Spleen (tissue), 7 donors: ENCODE data around the gene TMC7.

Experiments
- POLR2A ChIP-seq, 3 donors: fragments of 450-650 bp; IDR thresholded peaks; one replicate each; pipeline ENCODE4 v1.5.1; 2017; ENCODE audit warnings: antibody characterized with exemption in 3 of 3, mild to moderate bottlenecking in 1 of 3
- POLR2AphosphoS5 ChIP-seq, 3 donors: sonication (generic); formaldehyde crosslinking; IDR thresholded peaks; one replicate each; pipeline ENCODE4 v1.5.1; 2017; ENCODE audit warnings: antibody characterized with exemption in 3 of 3
- TF ChIP-seq, protein P1 (sequence below), 11 experiments: fragments of 200-600 bp in 7 of 11; fragments of 450-650 bp in 4 of 11; sonication (generic) in 4 of 11; IDR thresholded peaks in 8 of 11; conservative IDR thresholded peaks in 3 of 11; 1 replicate in 7 of 11; 2 replicates in 4 of 11; pipeline versions ENCODE4 v1.4.0 to v1.8.0; 2016 to 2021; ENCODE audit warnings: antibody characterized with exemption in 11 of 11, inconsistent platforms in 4 of 11, mild to moderate bottlenecking in 1 of 11
- donor health status: DM: no; HTN: no; CAD: no; lungs with moderate emphysema.
- donor health status: DM: no; HTN: no; CAD: no.
- donor health status: DM: no; HTN: no; CAD: no.

DNA sequence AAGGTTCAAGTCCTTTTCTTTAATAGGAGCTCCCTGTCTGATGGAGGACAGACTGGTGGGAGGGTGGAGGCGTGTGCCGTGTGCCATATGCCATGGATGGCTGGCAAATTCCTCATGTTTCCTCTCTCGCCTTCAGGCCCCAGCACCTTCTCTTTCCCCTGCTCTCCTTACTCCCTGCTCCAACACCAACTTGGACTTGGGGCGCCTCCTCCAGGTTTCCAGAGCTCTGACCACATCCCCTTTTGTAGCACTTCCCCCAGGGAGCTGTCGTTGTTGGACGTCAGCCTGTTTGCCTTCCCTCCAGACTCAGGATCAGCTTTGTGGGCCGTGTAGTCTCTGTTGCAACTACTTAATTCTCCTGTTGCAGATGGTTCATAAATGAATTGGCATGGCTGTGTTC is 30.7 kb downstream of the TMC7 start:
- TF ChIP-seq, protein P1, sequence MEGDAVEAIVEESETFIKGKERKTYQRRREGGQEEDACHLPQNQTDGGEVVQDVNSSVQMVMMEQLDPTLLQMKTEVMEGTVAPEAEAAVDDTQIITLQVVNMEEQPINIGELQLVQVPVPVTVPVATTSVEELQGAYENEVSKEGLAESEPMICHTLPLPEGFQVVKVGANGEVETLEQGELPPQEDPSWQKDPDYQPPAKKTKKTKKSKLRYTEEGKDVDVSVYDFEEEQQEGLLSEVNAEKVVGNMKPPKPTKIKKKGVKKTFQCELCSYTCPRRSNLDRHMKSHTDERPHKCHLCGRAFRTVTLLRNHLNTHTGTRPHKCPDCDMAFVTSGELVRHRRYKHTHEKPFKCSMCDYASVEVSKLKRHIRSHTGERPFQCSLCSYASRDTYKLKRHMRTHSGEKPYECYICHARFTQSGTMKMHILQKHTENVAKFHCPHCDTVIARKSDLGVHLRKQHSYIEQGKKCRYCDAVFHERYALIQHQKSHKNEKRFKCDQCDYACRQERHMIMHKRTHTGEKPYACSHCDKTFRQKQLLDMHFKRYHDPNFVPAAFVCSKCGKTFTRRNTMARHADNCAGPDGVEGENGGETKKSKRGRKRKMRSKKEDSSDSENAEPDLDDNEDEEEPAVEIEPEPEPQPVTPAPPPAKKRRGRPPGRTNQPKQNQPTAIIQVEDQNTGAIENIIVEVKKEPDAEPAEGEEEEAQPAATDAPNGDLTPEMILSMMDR (IDR thresholded peaks at IDR 0.05 in 8 of 11, conservative IDR thresholded peaks at IDR 0.05 in 3 of 11), result no peak
- TF ChIP-seq POLR2AphosphoS5 (IDR thresholded peaks at IDR 0.05), result no peak
- no peak for TF ChIP-seq POLR2A (IDR thresholded peaks at IDR 0.05)
